HTR-8/SVneo (cell line): ENCODE data around the gene CTSS.
"Not testable (repeated sequence)": the region's sequence is repeated elsewhere in the genome, so short reads cannot be mapped to it uniquely, and the experiment has no call there.

Experiments
- DNase-seq: peaks from one replicate; pipeline ENCODE4 v3.0.0; 2011; ENCODE audit warnings: low spot score, mixed read lengths; ENCODE audit not compliant: insufficient read length
- FAIRE-seq: peaks from 2 replicates; lab custom pipeline; 2011; peaks lifted over from hg19 to GRCh38; lab: Jason Lieb, UNC

CTSS gene

GRCh38 chr1:150765296-150765976, at the start of gene CTSS:
TSS of gene CTSS (minus strand) at chr1:150765778. CDS start at chr1:150764763, 1,015 bp downstream.
- no peak for FAIRE-seq
- DNase-seq = no peak

GRCh38 chr1:150813028-150813707, 47.6 kb upstream of the CTSS start:
- FAIRE-seq (no peak), DNase-seq (peak; percentile 57)

- no peak for FAIRE-seq
- no peak for DNase-seq
These were observed 45.5 kb upstream of the CTSS start for GRCh38 chr1:150810958-150811659.

- no peak for FAIRE-seq
- DNase-seq = no peak
These were observed 44.1 kb upstream of the CTSS start for GRCh38 chr1:150809651-150810050.

- FAIRE-seq = no peak
These were observed 43.3 kb upstream of the CTSS start for GRCh38 chr1:150808846-150809245.

GRCh38 chr1:150808121-150808520, 42.5 kb upstream of the CTSS start, which contains the start of gene CTSK:
TSS of gene CTSK (minus strand) at chr1:150808260. CDS start at chr1:150806805, 1,455 bp downstream.
- DNase-seq (no peak), FAIRE-seq (no peak)

More at GRCh38 chr1:150808846-150809245, 43.3 kb upstream of the CTSS start:
- no peak for DNase-seq

- DNase-seq = no peak
- no peak for FAIRE-seq
These were observed 41.9 kb upstream of the CTSS start for GRCh38 chr1:150807249-150808023.

GRCh38 chr1:150805899-150806298, 40.3 kb upstream of the CTSS start:
- no peak for DNase-seq
- FAIRE-seq = no peak

- DNase-seq (no peak), FAIRE-seq (no peak)
These were observed 39.1 kb upstream of the CTSS start for GRCh38 chr1:150804671-150805070.

GRCh38 chr1:150799089-150799488, 33.5 kb upstream of the CTSS start:
- no peak for DNase-seq
- no peak for FAIRE-seq

GRCh38 chr1:150798525-150798924, 32.9 kb upstream of the CTSS start:
- no peak for DNase-seq
- no peak for FAIRE-seq

GRCh38 chr1:150796374-150796773, 30.8 kb upstream of the CTSS start:
- DNase-seq = no peak
- no peak for FAIRE-seq

- not testable (repeated sequence) for DNase-seq, FAIRE-seq
These were observed 28.2 kb upstream of the CTSS start for GRCh38 chr1:150793778-150794177.

- DNase-seq (no peak), FAIRE-seq (no peak)
These were observed 27.6 kb upstream of the CTSS start for GRCh38 chr1:150793221-150793620.

GRCh38 chr1:150791585-150791984, 26.0 kb upstream of the CTSS start:
- DNase-seq (no peak), FAIRE-seq (no peak)

- FAIRE-seq (no peak), DNase-seq (no peak)
These were observed 23.8 kb upstream of the CTSS start for GRCh38 chr1:150789396-150789795.

GRCh38 chr1:150788946-150789345, 23.4 kb upstream of the CTSS start:
- FAIRE-seq = no peak
- no peak for DNase-seq

- DNase-seq = no peak
- no peak for FAIRE-seq
These were observed 21.9 kb upstream of the CTSS start for GRCh38 chr1:150787455-150787854.

GRCh38 chr1:150780510-150780909, 14.9 kb upstream of the CTSS start:
- no peak for DNase-seq
- no peak for FAIRE-seq

- FAIRE-seq = no peak
- DNase-seq = no peak
These were observed 12.8 kb upstream of the CTSS start for GRCh38 chr1:150778409-150778808.
